A673 (cell line): ENCODE data around the gene ICAM3.

Experiments
- EZH2 ChIP-seq: fragments of 200-600 bp; sonication (generic); IDR thresholded peaks from 2 replicates; pipeline ENCODE4 v1.6.1; 2017; ENCODE audit warnings: borderline replicate concordance, low read depth, mild to moderate bottlenecking, mixed read lengths, antibody characterized with exemption, low read length; ENCODE audit not compliant: poor library complexity, severe bottlenecking
- TF ChIP-seq, protein P1 (sequence below): fragments of 300-800, 200-600 bp; sonication (generic); conservative IDR thresholded peaks from 2 replicates; pipeline ENCODE4 v1.5.1; 2017; ENCODE audit warnings: low read depth, mild to moderate bottlenecking, antibody characterized with exemption, low read length, moderate library complexity, mixed read lengths

DNA sequence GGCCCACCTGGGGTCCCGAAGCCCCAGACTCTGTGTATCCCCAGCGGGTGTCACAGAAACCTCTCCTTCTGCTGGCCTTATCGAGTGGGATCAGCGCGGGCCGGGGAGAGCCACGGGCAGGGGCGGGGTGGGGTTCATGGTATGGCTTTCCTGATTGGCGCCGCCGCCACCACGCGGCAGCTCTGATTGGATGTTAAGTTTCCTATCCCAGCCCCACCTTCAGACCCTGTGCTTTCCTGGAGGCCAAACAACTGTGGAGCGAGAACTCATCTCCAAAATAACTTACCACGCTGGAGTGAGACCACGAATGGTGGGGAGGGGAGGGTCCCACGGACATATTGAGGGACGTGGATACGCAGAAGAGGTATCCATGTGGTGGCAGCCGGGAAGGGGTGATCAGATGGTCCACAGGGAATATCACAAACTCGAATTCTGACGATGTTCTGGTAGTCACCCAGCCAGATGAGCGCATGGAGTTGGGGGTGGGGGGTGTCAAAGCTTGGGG lies 50.7 kb downstream of the ICAM3 start:
- TF ChIP-seq, protein P1, sequence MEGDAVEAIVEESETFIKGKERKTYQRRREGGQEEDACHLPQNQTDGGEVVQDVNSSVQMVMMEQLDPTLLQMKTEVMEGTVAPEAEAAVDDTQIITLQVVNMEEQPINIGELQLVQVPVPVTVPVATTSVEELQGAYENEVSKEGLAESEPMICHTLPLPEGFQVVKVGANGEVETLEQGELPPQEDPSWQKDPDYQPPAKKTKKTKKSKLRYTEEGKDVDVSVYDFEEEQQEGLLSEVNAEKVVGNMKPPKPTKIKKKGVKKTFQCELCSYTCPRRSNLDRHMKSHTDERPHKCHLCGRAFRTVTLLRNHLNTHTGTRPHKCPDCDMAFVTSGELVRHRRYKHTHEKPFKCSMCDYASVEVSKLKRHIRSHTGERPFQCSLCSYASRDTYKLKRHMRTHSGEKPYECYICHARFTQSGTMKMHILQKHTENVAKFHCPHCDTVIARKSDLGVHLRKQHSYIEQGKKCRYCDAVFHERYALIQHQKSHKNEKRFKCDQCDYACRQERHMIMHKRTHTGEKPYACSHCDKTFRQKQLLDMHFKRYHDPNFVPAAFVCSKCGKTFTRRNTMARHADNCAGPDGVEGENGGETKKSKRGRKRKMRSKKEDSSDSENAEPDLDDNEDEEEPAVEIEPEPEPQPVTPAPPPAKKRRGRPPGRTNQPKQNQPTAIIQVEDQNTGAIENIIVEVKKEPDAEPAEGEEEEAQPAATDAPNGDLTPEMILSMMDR = no peak
- TF ChIP-seq EZH2 = no peak
